ENCODE results near the gene GFY.
"Not testable (repeated sequence)": the region's sequence is repeated elsewhere in the genome, so short reads cannot be mapped to it uniquely, and the experiment has no call there.

GFY gene

GRCh38 chr19:49453757-49454240 lies 28.6 kb downstream of the GFY start:
- TF ChIP-seq CTCF (IDR thresholded peaks at IDR 0.05; ENCODE audit: borderline replicate concordance, control extremely low read depth, extremely low read depth, insufficient read depth, missing control alignments), result no peak
- no peak for DNase-seq (ENCODE audit: low spot score)
- in situ Hi-C loops (cut with MboI; ENCODE audit: low sequenced_read_pairs, unreplicated experiment), result no loop called here

- in situ Hi-C loops (cut with MboI; ENCODE audit: low sequenced_read_pairs, unreplicated experiment), result no loop called here
- TF ChIP-seq CTCF (IDR thresholded peaks at IDR 0.05; ENCODE audit: borderline replicate concordance, control extremely low read depth, extremely low read depth, insufficient read depth, missing control alignments), result no peak
- no peak for DNase-seq (ENCODE audit: low spot score)
These were observed 30.6 kb downstream of the GFY start for GRCh38 chr19:49455773-49456172.

- no peak for DNase-seq (ENCODE audit: low spot score)
- no peak for TF ChIP-seq CTCF (IDR thresholded peaks at IDR 0.05; ENCODE audit: borderline replicate concordance, control extremely low read depth, extremely low read depth, insufficient read depth, missing control alignments)
- in situ Hi-C loops (cut with MboI; ENCODE audit: low sequenced_read_pairs, unreplicated experiment), result no loop called here
These were observed 31.1 kb downstream of the GFY start for GRCh38 chr19:49456326-49456725.

GRCh38 chr19:49458567-49458903 lies 33.3 kb downstream of the GFY start:
- in situ Hi-C loops (cut with MboI; ENCODE audit: low sequenced_read_pairs, unreplicated experiment), result no loop called here
- TF ChIP-seq CTCF (IDR thresholded peaks at IDR 0.05; ENCODE audit: borderline replicate concordance, control extremely low read depth, extremely low read depth, insufficient read depth, missing control alignments), result no peak
- DNase-seq (ENCODE audit: low spot score), result no peak

GRCh38 chr19:49459388-49459787 lies 34.2 kb downstream of the GFY start:
- DNase-seq (ENCODE audit: low spot score), result no peak
- no peak for TF ChIP-seq CTCF (IDR thresholded peaks at IDR 0.05; ENCODE audit: borderline replicate concordance, control extremely low read depth, extremely low read depth, insufficient read depth, missing control alignments)
- in situ Hi-C loops (cut with MboI; ENCODE audit: low sequenced_read_pairs, unreplicated experiment), result no loop called here

- in situ Hi-C loops (cut with MboI; ENCODE audit: low sequenced_read_pairs, unreplicated experiment); DNase-seq (ENCODE audit: low spot score): not testable (repeated sequence)
These were observed 35.9 kb downstream of the GFY start for GRCh38 chr19:49461130-49461529.

GRCh38 chr19:49461656-49462055 lies 36.5 kb downstream of the GFY start:
- no peak for TF ChIP-seq CTCF (IDR thresholded peaks at IDR 0.05; ENCODE audit: borderline replicate concordance, control extremely low read depth, extremely low read depth, insufficient read depth, missing control alignments)
- DNase-seq (ENCODE audit: low spot score), result no peak
- in situ Hi-C loops (cut with MboI; ENCODE audit: low sequenced_read_pairs, unreplicated experiment), result no loop called here
